K562 (cell line): ENCODE measurements around the gene MYBPH. TPM values are rescaled to one million over a fixed set of nuclear protein-coding genes. Genes with fewer than 3 reads are reported as not detected.

ENCODE experiments used
- ATAC-seq: fragments of 200-7000 bp; cut with Tn5 transposase; 3 replicates; pipeline ENCODE4 v1.9.1; 2020; ENCODE audit warnings: moderate library complexity
- BruUV-seq: library from RNA; stranded (reverse); fragments of 400-500 nt; replicated peaks from 2 replicates; lab custom pipeline; 2021; lab: Mats Ljungman, UMichigan
- CTCF ChIA-PET: fragments of 300-600 bp; formaldehyde crosslinking; extraction: SDS; loops from one replicate; lab custom pipeline; 2021; ENCODE audit warnings: low intra/inter-chr PET ratio; lab: Yijun Ruan, JAX
- POLR2A ChIA-PET: fragments of 300-600, 350-650 bp; sonication (Branson Sonifier 250); formaldehyde crosslinking; extraction: SDS; loops from one replicate; lab custom pipeline; 2021; ENCODE audit warnings: antibody characterized with exemption, inconsistent platforms; lab: Yijun Ruan, JAX
- DNase-seq, 4 experiments: peaks; one replicate each; pipeline versions ENCODE4 v3.0.0 to v3.0.0-alpha.2; 2011 to 2018; ENCODE audit warnings: low spot score in 3 of 4, mixed read lengths in 3 of 4; ENCODE audit errors: extremely low read depth in 1 of 4
- FAIRE-seq: peaks from 2 replicates; lab custom pipeline; 2011; peaks lifted over from hg19 to GRCh38; lab: Jason Lieb, UNC
- H2AFZ ChIP-seq: 2 replicates; pipeline ENCODE4 v1.6.0; 2011; ENCODE audit warnings: low read depth, low read length, control low read depth, inconsistent platforms
- H3K27ac ChIP-seq: fragments of 200-600 bp; 3 replicates; pipeline ENCODE4 v1.8.0; 2011; ENCODE audit warnings: low read depth, mild to moderate bottlenecking, control low read depth, inconsistent platforms, low read length, moderate library complexity, mixed read lengths; ENCODE audit errors: extremely low read depth
- H3K27me3 ChIP-seq, 2 experiments: fragments of 300-600 bp in 1 of 2; 2 replicates in 1 of 2; 3 replicates in 1 of 2; pipeline versions ENCODE4 v1.6.0 to v1.8.0; 2011; ENCODE audit warnings: inconsistent platforms in 2 of 2, low read length in 2 of 2, mild to moderate bottlenecking in 1 of 2, mixed read lengths in 1 of 2, moderate library complexity in 1 of 2; ENCODE audit not compliant: control insufficient read depth in 2 of 2, insufficient read depth in 2 of 2
- H3K36me3 ChIP-seq: fragments of 300-600 bp; 3 replicates; pipeline ENCODE4 v1.8.0; 2011; ENCODE audit warnings: mild to moderate bottlenecking, low read length, inconsistent platforms; ENCODE audit not compliant: control insufficient read depth, insufficient read depth
- H3K4me1 ChIP-seq, 2 experiments: fragments of 200-600 bp in 1 of 2; replicated peaks in 1 of 2; 2 replicates in 1 of 2; 3 replicates in 1 of 2; pipeline versions ENCODE4 v1.5.1 to v1.8.0; 2011; ENCODE audit warnings: inconsistent platforms in 2 of 2, low read length in 2 of 2, mild to moderate bottlenecking in 1 of 2, mixed read lengths in 1 of 2, moderate library complexity in 1 of 2; ENCODE audit not compliant: control insufficient read depth in 2 of 2, insufficient read depth in 2 of 2
- H3K4me2 ChIP-seq: 2 replicates; pipeline ENCODE4 v1.6.1; 2011; ENCODE audit warnings: low read length, control low read depth, inconsistent platforms, mixed read lengths; ENCODE audit not compliant: insufficient read depth
- H3K4me3 ChIP-seq: fragments of 200-600 bp; sonication (generic), shearing (Covaris generic); 2 replicates; pipeline ENCODE4 v1.5.1; 2016; ENCODE audit warnings: control low read depth, inconsistent platforms
- H3K79me2 ChIP-seq: fragments of 200-600 bp; 3 replicates; pipeline ENCODE4 v1.8.0; 2011; ENCODE audit warnings: low read length, inconsistent platforms; ENCODE audit not compliant: control insufficient read depth, insufficient read depth
- H3K9ac ChIP-seq, 2 experiments: 2 replicates each; pipeline versions ENCODE4 v1.6.0 to v1.6.1; 2011; ENCODE audit warnings: low read depth in 2 of 2, low read length in 2 of 2, control low read depth in 1 of 2, inconsistent platforms in 1 of 2, mild to moderate bottlenecking in 1 of 2, mixed read lengths in 1 of 2; ENCODE audit not compliant: insufficient read depth in 1 of 2
- H3K9me1 ChIP-seq: one replicate; pipeline ENCODE4 v1.6.0; 2011; ENCODE audit warnings: inconsistent platforms, mild to moderate bottlenecking, low read length, moderate library complexity; ENCODE audit not compliant: control insufficient read depth, insufficient read depth
- H3K9me3 ChIP-seq: replicated peaks from 2 replicates; pipeline ENCODE4 v1.5.1; 2011; ENCODE audit warnings: low read depth, low read length, inconsistent platforms; ENCODE audit not compliant: control insufficient read depth, insufficient read depth
- H4K20me1 ChIP-seq: replicated peaks from 2 replicates; pipeline ENCODE4 v1.6.1; 2011; ENCODE audit warnings: low read length, inconsistent platforms, mixed read lengths; ENCODE audit not compliant: control insufficient read depth, insufficient read depth
- EGR1 ChIP-seq: fragments of 450-650 bp; conservative IDR thresholded peaks from 2 replicates; pipeline ENCODE4 v1.6.1; 2017; ENCODE audit warnings: mild to moderate bottlenecking
- ERF ChIP-seq: fragments of 450-650 bp; formaldehyde crosslinking; IDR thresholded peaks from 2 replicates; pipeline ENCODE4 v1.4.0; 2020; ENCODE audit warnings: mild to moderate bottlenecking, mixed read lengths
- HMG20B ChIP-seq: fragments of 250-450 bp; sonication (Bioruptor Pico); IDR thresholded peaks from 2 replicates; pipeline ENCODE4 v1.5.0; 2021; ENCODE audit warnings: mild to moderate bottlenecking
- KAT7 ChIP-seq: sonication (generic); formaldehyde crosslinking; IDR thresholded peaks from 2 replicates; pipeline ENCODE4 v1.8.0; 2022; ENCODE audit warnings: missing genetic modification reagents, mild to moderate bottlenecking, borderline replicate concordance
- MLLT1 ChIP-seq, 2 experiments: fragments of 450-650 bp; IDR thresholded peaks; 2 replicates each; pipeline ENCODE4 v1.6.1; 2016
- NCOA1 ChIP-seq: fragments of 450-650 bp; IDR thresholded peaks from 2 replicates; pipeline ENCODE4 v1.6.1; 2016; ENCODE audit warnings: low read depth
- OTX1 ChIP-seq: fragments of 450-650 bp; formaldehyde crosslinking; IDR thresholded peaks from 2 replicates; pipeline ENCODE4 v1.4.0; 2022; ENCODE audit warnings: mild to moderate bottlenecking
- PTBP1 ChIP-seq: fragments of 200-400 bp; formaldehyde crosslinking; IDR thresholded peaks from 2 replicates; pipeline ENCODE4 v1.6.1; 2017; ENCODE audit warnings: low read depth, low read length
- SAFB ChIP-seq: fragments of 200-400 bp; formaldehyde crosslinking; IDR thresholded peaks from 2 replicates; pipeline ENCODE4 v1.6.1; 2017; ENCODE audit warnings: low read depth, low read length, borderline replicate concordance
- SMARCA5 ChIP-seq: fragments of 450-650 bp; IDR thresholded peaks from 2 replicates; pipeline ENCODE4 v1.6.1; 2016
- TFAM ChIP-seq: fragments of 250-450 bp; sonication (Bioruptor Pico); conservative IDR thresholded peaks from 2 replicates; pipeline ENCODE4 v1.5.0; 2021; ENCODE audit warnings: mild to moderate bottlenecking, moderate library complexity
- ZNF12 ChIP-seq: sonication (generic); formaldehyde crosslinking; IDR thresholded peaks from 2 replicates; pipeline ENCODE4 v1.4.0; 2020; ENCODE audit warnings: mild to moderate bottlenecking, missing genetic modification reagents
- ZNF586 ChIP-seq: fragments of 450-650 bp; formaldehyde crosslinking; conservative IDR thresholded peaks from 2 replicates; pipeline ENCODE4 v1.4.0; 2020; ENCODE audit warnings: mild to moderate bottlenecking, moderate library complexity
- WGBS: fragments of 100-300 bp; shearing (Covaris generic); methylation state at CpG from one replicate; pipeline ENCODE4 v1.1.6; 2016; ENCODE audit warnings: low coverage, mixed read lengths; ENCODE audit not compliant: insufficient coverage; ENCODE audit errors: missing lambda C conversion rate; 5-methylcytosine and 5-hydroxymethylcytosine counted together
- in situ Hi-C: fragments of 300-500 bp; cut with MboI; formaldehyde crosslinking; loops from 4 replicates; pipeline ENCODE4 v1.15.0; 2018; ENCODE audit warnings: inconsistent platforms, mixed read lengths
- intact Hi-C: fragments of 100-400 bp; cut with micrococcal nuclease; formaldehyde crosslinking; loops from 2 replicates; pipeline ENCODE4 v1.14.2; 2022
- polyA plus RNA-seq, 8 experiments: library from polyadenylated mRNA; depleted of rRNA in 4 of 8; stranded (reverse) in 5 of 8; unstranded in 3 of 8; fragments of >200 nt; fragmentation: Nextera tagmentation in 2 of 8; fragmentation: Illumina TruSeq in 1 of 8; extraction: Ambion mirVana in 2 of 8; extraction: Trizol in 1 of 8; gene quantifications; 2 replicates each; pipeline versions ENCODE4 v1.2.1 to v1.2.3, GENCODE V29; 2011 to 2014; ENCODE audit warnings: inconsistent platforms in 1 of 8, missing spikeins in 1 of 8
- total RNA-seq, 7 experiments: library from RNA; depleted of rRNA in 6 of 7; stranded (reverse); fragments of >200 nt in 6 of 7; fragmentation: Illumina TruSeq in 2 of 7; extraction: Trizol in 2 of 7; gene quantifications; 2 replicates each; pipeline versions ENCODE4 v1.2.1 to v1.2.3, GENCODE V29; 2011 to 2021; ENCODE audit warnings: low replicate concordance in 1 of 7
- TF ChIP-seq, protein P1 (sequence below): conservative IDR thresholded peaks from 2 replicates; pipeline ENCODE4 v1.6.1; 2011; ENCODE audit warnings: low read depth, mild to moderate bottlenecking, low read length; ENCODE audit not compliant: control insufficient read depth
- TF ChIP-seq, protein P2 (sequence below): fragments of 250-450 bp; sonication (Bioruptor Pico); IDR thresholded peaks from 2 replicates; pipeline ENCODE4 v1.4.0; 2020; ENCODE audit warnings: mild to moderate bottlenecking

The MYBPH gene
- total and polyA plus RNA-seq, 9 of the 15 experiments (the other 6 are each of a cell fraction or from before 2014, with no cell fraction given), result 0.13 TPM; not detected in 8

- intact Hi-C loops (no loop called here), in situ Hi-C loops (no loop called here)
- no peak overlapping the region for H3K4me2 ChIP-seq
- H4K20me1 ChIP-seq, result no peaks in the 10 kb centered on the region; the same call in 1 of the 2 replicates
- H3K9me1 ChIP-seq, result no peaks in the 10 kb centered on the region
- H3K79me2 ChIP-seq, result no peaks in the 10 kb centered on the region
- WGBS, result under 1% methylated on average over 18 of the region's 18 CpGs
- POLR2A ChIA-PET, result interaction anchor here (0.6 kb wide), 2 partner anchors 44 to 130 kb away, joined by 3 read pairs; no protein-coding TSS in a partner anchor
- CTCF ChIA-PET, result no interaction called here
- H2AFZ ChIP-seq, result no peak overlapping the region
- H3K27ac ChIP-seq, result no peak overlapping the region
- DNase-seq (no peak), ATAC-seq (no peak), FAIRE-seq (no peak)
- H3K27me3 ChIP-seq, result peaks cover 17 to 60% of the 10 kb centered on the region in 2 experiments
- no peaks in the 10 kb centered on the region for H3K9me3 ChIP-seq
- H3K4me3 ChIP-seq, result no peak overlapping the region
- TF ChIP-seq ZNF586 (CRISPR knock-in tag) (no peak), TFAM (CRISPR knock-in tag) (no peak), PTBP1 (no peak), EGR1 (no peak), ERF (CRISPR knock-in tag) (no peak), HMG20B (CRISPR knock-in tag) (no peak), OTX1 (no peak), KAT7 (no peak), MLLT1 (IDR thresholded peaks at IDR 0.05) (no peak), ZNF12 (CRISPR knock-in tag) (no peak), SAFB (no peak), SMARCA5 (no peak), NCOA1 (no peak)
- TF ChIP-seq, protein P1, sequence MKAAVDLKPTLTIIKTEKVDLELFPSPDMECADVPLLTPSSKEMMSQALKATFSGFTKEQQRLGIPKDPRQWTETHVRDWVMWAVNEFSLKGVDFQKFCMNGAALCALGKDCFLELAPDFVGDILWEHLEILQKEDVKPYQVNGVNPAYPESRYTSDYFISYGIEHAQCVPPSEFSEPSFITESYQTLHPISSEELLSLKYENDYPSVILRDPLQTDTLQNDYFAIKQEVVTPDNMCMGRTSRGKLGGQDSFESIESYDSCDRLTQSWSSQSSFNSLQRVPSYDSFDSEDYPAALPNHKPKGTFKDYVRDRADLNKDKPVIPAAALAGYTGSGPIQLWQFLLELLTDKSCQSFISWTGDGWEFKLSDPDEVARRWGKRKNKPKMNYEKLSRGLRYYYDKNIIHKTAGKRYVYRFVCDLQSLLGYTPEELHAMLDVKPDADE, result no peak
- TF ChIP-seq, protein P2, sequence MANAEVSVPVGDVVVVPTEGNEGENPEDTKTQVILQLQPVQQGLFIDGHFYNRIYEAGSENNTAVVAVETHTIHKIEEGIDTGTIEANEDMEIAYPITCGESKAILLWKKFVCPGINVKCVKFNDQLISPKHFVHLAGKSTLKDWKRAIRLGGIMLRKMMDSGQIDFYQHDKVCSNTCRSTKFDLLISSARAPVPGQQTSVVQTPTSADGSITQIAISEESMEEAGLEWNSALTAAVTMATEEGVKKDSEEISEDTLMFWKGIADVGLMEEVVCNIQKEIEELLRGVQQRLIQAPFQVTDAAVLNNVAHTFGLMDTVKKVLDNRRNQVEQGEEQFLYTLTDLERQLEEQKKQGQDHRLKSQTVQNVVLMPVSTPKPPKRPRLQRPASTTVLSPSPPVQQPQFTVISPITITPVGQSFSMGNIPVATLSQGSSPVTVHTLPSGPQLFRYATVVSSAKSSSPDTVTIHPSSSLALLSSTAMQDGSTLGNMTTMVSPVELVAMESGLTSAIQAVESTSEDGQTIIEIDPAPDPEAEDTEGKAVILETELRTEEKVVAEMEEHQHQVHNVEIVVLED (CRISPR knock-in tag), result no peak
- H3K9ac ChIP-seq, result no peak overlapping the region
- H3K36me3 ChIP-seq, result no peaks in the 10 kb centered on the region
- no peaks in the 10 kb centered on the region for H3K4me1 ChIP-seq
- no TSS peak for BruUV-seq
Measured at GRCh38 chr1:203223012-203223775, 47.6 kb upstream of the MYBPH start.
